Endothelial cell of umbilical vein (primary cell): ENCODE measurements around the gene ERCC4. TPM values are rescaled to one million over a fixed set of nuclear protein-coding genes. Genes with fewer than 3 reads are reported as not detected.

ENCODE experiments used
- BruUV-seq: library from RNA; stranded (reverse); fragments of 400-500 nt; replicated peaks from 2 replicates; lab custom pipeline; 2021; lab: Mats Ljungman, UMichigan
- CTCF ChIA-PET: fragments of 300-600, 350-600 bp; sonication (Branson Sonifier 250); formaldehyde crosslinking; loops from one replicate; lab custom pipeline; 2021; ENCODE audit warnings: antibody characterized with exemption, inconsistent platforms; lab: Charles Lee
- POLR2A ChIA-PET: fragments of 300-600, 350-600 bp; sonication (Branson Sonifier 250); formaldehyde crosslinking; loops from one replicate; lab custom pipeline; 2021; ENCODE audit warnings: antibody characterized with exemption, inconsistent platforms; lab: Charles Lee
- DNase-seq: peaks from one replicate; pipeline ENCODE4 v3.0.0-alpha.2; 2011; ENCODE audit warnings: low read depth, low spot score
- FAIRE-seq: peaks from 2 replicates; lab custom pipeline; 2011; peaks lifted over from hg19 to GRCh38; lab: Jason Lieb, UNC
- H2AFZ ChIP-seq: 2 replicates; pipeline ENCODE4 v1.6.0; 2012; ENCODE audit warnings: low read depth, low read length, control low read depth, inconsistent platforms
- H3K27ac ChIP-seq: 2 replicates; pipeline ENCODE4 v1.5.1; 2011; ENCODE audit warnings: low read depth, mild to moderate bottlenecking, control low read depth, low read length, moderate library complexity; ENCODE audit not compliant: insufficient read depth
- H3K27me3 ChIP-seq, 2 experiments: 2 replicates each; pipeline versions ENCODE4 v1.6.0 to v1.6.1; 2011; ENCODE audit warnings: low read length in 2 of 2, mixed read lengths in 1 of 2; ENCODE audit not compliant: control insufficient read depth in 2 of 2, insufficient read depth in 2 of 2
- H3K36me3 ChIP-seq, 2 experiments: 2 replicates in 1 of 2; 3 replicates in 1 of 2; pipeline ENCODE4 v1.5.1; 2011; ENCODE audit warnings: low read length in 2 of 2, mild to moderate bottlenecking in 1 of 2, moderate library complexity in 1 of 2; ENCODE audit not compliant: control insufficient read depth in 2 of 2, insufficient read depth in 2 of 2; ENCODE audit errors: extremely low read depth in 1 of 2
- H3K4me1 ChIP-seq: 3 replicates; pipeline ENCODE4 v1.5.1; 2011; ENCODE audit warnings: mild to moderate bottlenecking, low read length; ENCODE audit not compliant: control insufficient read depth, insufficient read depth; ENCODE audit errors: extremely low read depth
- H3K4me2 ChIP-seq: 2 replicates; pipeline ENCODE4 v1.6.1; 2011; ENCODE audit warnings: low read length, control low read depth, mixed read lengths; ENCODE audit not compliant: insufficient read depth
- H3K4me3 ChIP-seq, 3 experiments: fragments of 200-600 bp in 1 of 3; sonication (generic), shearing (Covaris generic) in 1 of 3; replicated peaks in 1 of 3; 2 replicates each; pipeline ENCODE4 v1.5.1; 2011 to 2016; ENCODE audit warnings: control low read depth in 3 of 3, low read length in 3 of 3, mild to moderate bottlenecking in 2 of 3, inconsistent platforms in 1 of 3, low read depth in 1 of 3, moderate library complexity in 1 of 3; ENCODE audit not compliant: insufficient read depth in 1 of 3
- H3K79me2 ChIP-seq: 2 replicates; pipeline ENCODE4 v1.6.0; 2012; ENCODE audit warnings: low read length, inconsistent platforms; ENCODE audit not compliant: control insufficient read depth, insufficient read depth
- H3K9ac ChIP-seq: replicated peaks from 2 replicates; pipeline ENCODE3; 2011; ENCODE audit warnings: low read length, control low read depth; ENCODE audit not compliant: insufficient read depth; ENCODE audit errors: extremely low read depth
- H3K9me1 ChIP-seq: replicated peaks from 3 replicates; pipeline ENCODE4 v1.6.0; 2011; ENCODE audit warnings: mild to moderate bottlenecking, low read length; ENCODE audit not compliant: control insufficient read depth, insufficient read depth; ENCODE audit errors: extremely low read depth
- H3K9me3 ChIP-seq: replicated peaks from 2 replicates; pipeline ENCODE4 v1.5.1; 2012; ENCODE audit warnings: low read length, inconsistent platforms; ENCODE audit not compliant: control insufficient read depth, insufficient read depth
- H4K20me1 ChIP-seq: replicated peaks from 2 replicates; pipeline ENCODE3; 2011; ENCODE audit warnings: mild to moderate bottlenecking, low read length; ENCODE audit not compliant: control insufficient read depth, insufficient read depth; ENCODE audit errors: extremely low read depth
- CTCF ChIP-seq, 2 donors: IDR thresholded peaks; 1 replicate in 1 of 2; 2 replicates in 1 of 2; pipeline ENCODE4 v1.5.1; 2011; ENCODE audit warnings: low read length in 2 of 2, mild to moderate bottlenecking in 2 of 2, moderate library complexity in 2 of 2, control low read depth in 1 of 2, inconsistent platforms in 1 of 2, low read depth in 1 of 2; ENCODE audit not compliant: insufficient read depth in 1 of 2; ENCODE audit errors: extremely low read depth in 1 of 2
- EZH2 ChIP-seq: IDR thresholded peaks from 2 replicates; pipeline ENCODE4 v1.6.1; 2012; ENCODE audit warnings: borderline replicate concordance, low read depth, mild to moderate bottlenecking, moderate library complexity, low read length, inconsistent platforms; ENCODE audit not compliant: severe bottlenecking
- FOS ChIP-seq: IDR thresholded peaks from 2 replicates; pipeline ENCODE4 v1.6.1; 2011; ENCODE audit warnings: mild to moderate bottlenecking, low read length, moderate library complexity, borderline replicate concordance; ENCODE audit not compliant: insufficient read depth
- GATA2 ChIP-seq: IDR thresholded peaks from 2 replicates; pipeline ENCODE4 v1.7.0; 2011; ENCODE audit warnings: low read depth, mild to moderate bottlenecking, moderate library complexity, mixed read lengths, low read length; ENCODE audit not compliant: insufficient read length, insufficient read depth
- JUN ChIP-seq: IDR thresholded peaks from 2 replicates; pipeline ENCODE4 v1.6.1; 2011; ENCODE audit warnings: borderline replicate concordance, low read depth; ENCODE audit not compliant: insufficient read length, insufficient read depth
- MAX ChIP-seq: IDR thresholded peaks from 2 replicates; pipeline ENCODE4 v1.6.1; 2011; ENCODE audit not compliant: insufficient read depth, insufficient read length
- MYC ChIP-seq: IDR thresholded peaks from one replicate; pipeline ENCODE4 v1.6.1; 2011; ENCODE audit warnings: mild to moderate bottlenecking, low read depth, low read length
- POLR2A ChIP-seq: IDR thresholded peaks from 2 replicates; pipeline ENCODE4 v1.6.1; 2012; ENCODE audit warnings: low read depth, mild to moderate bottlenecking, control low read depth, low read length
- POLR2AphosphoS5 ChIP-seq: IDR thresholded peaks from 2 replicates; pipeline ENCODE4 v1.6.1; 2012; ENCODE audit warnings: low read depth, mild to moderate bottlenecking, control low read depth, low read length, moderate library complexity; ENCODE audit not compliant: insufficient read depth
- dilution Hi-C: fragments of 300-500 bp; cut with MboI; formaldehyde crosslinking; loops from one replicate; pipeline ENCODE4 v1.15.0; 2019; ENCODE audit warnings: low sequenced_read_pairs; ENCODE audit not compliant: extremely low pct_ligation_motif_present
- intact Hi-C: fragments of 100-400 bp; cut with micrococcal nuclease; formaldehyde crosslinking; loops from one replicate; pipeline ENCODE4 v1.10.0; 2022
- polyA plus RNA-seq, 4 experiments: library from polyadenylated mRNA; depleted of rRNA in 3 of 4; stranded (reverse) in 3 of 4; unstranded in 1 of 4; fragments of >200 nt; gene quantifications; 2 replicates each; pipeline versions ENCODE4 v1.2.1 to v1.2.3, GENCODE V29; 2011 to 2012; ENCODE audit warnings: missing spikeins in 1 of 4
- total RNA-seq: library from RNA; stranded (reverse); gene quantifications from 2 replicates; pipeline ENCODE4 v1.2.3, GENCODE V29; 2021

The ERCC4 gene
- total and polyA plus RNA-seq, 2 donors (not counting 3 experiments of a cell fraction or from before 2014, with no cell fraction given) = 4.9 to 17.1 TPM

- Histone ChIP-seq H3K79me2 (no peaks in the 10 kb centered on the region), H3K9ac (no peak overlapping the region), H3K4me2 (no peak overlapping the region), H3K27me3 (no peaks in the 10 kb centered on the region), H3K9me1 (no peaks in the 10 kb centered on the region), H3K36me3 (peaks cover 0 to 14% of the 10 kb centered on the region in 2 experiments), H4K20me1 (no peaks in the 10 kb centered on the region), H3K4me1 (no peaks in the 10 kb centered on the region), H2AFZ (no peak overlapping the region), H3K9me3 (no peaks in the 10 kb centered on the region), H3K27ac (no peak overlapping the region), H3K4me3 (no peak overlapping the region)
- intact Hi-C loops = no loop called here
- DNase-seq (no peak), FAIRE-seq (no peak)
- POLR2A ChIA-PET = no interaction called here
- CTCF ChIA-PET = interaction anchor here (1.2 to 2.2 kb wide), 2 partner anchors 9 to 12 kb away, joined by 3 to 8 read pairs; no protein-coding TSS in a partner anchor
- TF ChIP-seq JUN (no peak), GATA2 (no peak), EZH2 (no peak), POLR2A (no peak), CTCF (IDR thresholded peaks at IDR 0.05; ENCODE audit: extremely low read depth in 1 of 2, insufficient read depth in 1 of 2, low read depth in 1 of 2, low read length in 2 of 2) (no peak), FOS (no peak), MYC (no peak), MAX (no peak), POLR2AphosphoS5 (no peak)
- dilution Hi-C loops = loop anchor here (25.0 kb wide), 1 partner anchor 289 kb away; no protein-coding TSS in a partner anchor
- no TSS peak for BruUV-seq
Measured at GRCh38 chr16:13948086-13948485, 28.1 kb downstream of the ERCC4 start.
